Tibial nerve (tissue), 4 donors: ENCODE data around the gene LYPD6.

Source experiments
- CTCF ChIP-seq, 5 experiments: fragments of 200-600 bp in 3 of 5; fragments of 450-650 bp in 2 of 5; sonication (generic) in 3 of 5; IDR thresholded peaks; one replicate each; pipeline ENCODE4 v1.5.1; 2016 to 2019; ENCODE audit warnings: antibody characterized with exemption in 5 of 5, mild to moderate bottlenecking in 3 of 5, moderate library complexity in 2 of 5
- EP300 ChIP-seq, 2 donors: sonication (generic); formaldehyde crosslinking; IDR thresholded peaks; one replicate each; pipeline ENCODE4 v1.6.1; 2017; ENCODE audit warnings: antibody characterized with exemption in 2 of 2, mild to moderate bottlenecking in 1 of 2
- POLR2A ChIP-seq, 2 donors: fragments of 450-650 bp; IDR thresholded peaks; one replicate each; pipeline ENCODE4 v1.6.1; 2017; ENCODE audit warnings: antibody characterized with exemption in 2 of 2, mild to moderate bottlenecking in 2 of 2, moderate library complexity in 2 of 2

GRCh38 chr2:149281441-149281840, 48.9 kb upstream of the LYPD6 start:
- TF ChIP-seq POLR2A (IDR thresholded peaks at IDR 0.05) (no peak), CTCF (IDR thresholded peaks at IDR 0.05) (no peak), EP300 (IDR thresholded peaks at IDR 0.05) (no peak)
